HFFc6 (cell line): ENCODE data around the gene MT2A. TPM values are rescaled to one million over a fixed set of nuclear protein-coding genes. Genes with fewer than 3 reads are reported as not detected.
A peak's percentile ranks its signal among the peaks of the same experiment; 100 is the strongest.

Experiments
- DNase-seq: peaks from one replicate; pipeline ENCODE4 v3.0.0-alpha.2; 2018
- H3K27ac Mint-ChIP-seq: 2 replicates; pipeline ENCODE4 v1.8.0; 2020; ENCODE audit warnings: mild to moderate bottlenecking, mixed read lengths
- H3K27me3 Mint-ChIP-seq: 2 replicates; pipeline ENCODE4 v1.8.0; 2021; ENCODE audit warnings: mild to moderate bottlenecking, moderate library complexity, mixed read lengths; ENCODE audit not compliant: insufficient read depth
- H3K36me3 Mint-ChIP-seq: 2 replicates; pipeline ENCODE4 v1.8.0; 2021; ENCODE audit warnings: low read depth, mixed read lengths
- H3K4me1 Mint-ChIP-seq: 2 replicates; pipeline ENCODE4 v1.8.0; 2020; ENCODE audit warnings: low read depth, mixed read lengths
- H3K4me3 Mint-ChIP-seq: 2 replicates; pipeline ENCODE4 v1.8.0; 2020; ENCODE audit warnings: mild to moderate bottlenecking, moderate library complexity, mixed read lengths
- H3K9me3 Mint-ChIP-seq: 2 replicates; pipeline ENCODE4 v1.8.0; 2020; ENCODE audit warnings: mild to moderate bottlenecking, mixed read lengths
- CTCF ChIP-seq: fragments of 200-600 bp; sonication (generic); IDR thresholded peaks from 2 replicates; pipeline ENCODE4 v1.5.0; 2021; ENCODE audit warnings: antibody characterized with exemption, mild to moderate bottlenecking
- total RNA-seq, 6 experiments: library from RNA; stranded (reverse); fragmentation: NEBNext Ultra II Directional; extraction: Animal tissue kit (Norgen Biotek cat#: 25700); gene quantifications; 2 replicates in 1 of 6; 3 replicates in 5 of 6; pipeline ENCODE4 v1.2.3, GENCODE V29; 2021

Gene MT2A
- total RNA-seq, 6 experiments from 2014 or later = 623 to 1,524 (median 1,044) TPM

GRCh38 chr16:56606476-56607108 lies 1.8 kb upstream of the MT2A start:
- DNase-seq = peak; percentile 90
- peaks cover 6% of the 10 kb centered on the region for H3K27me3 Mint-ChIP-seq
- H3K27ac Mint-ChIP-seq = peak overlapping the region; percentile 100
- peak overlapping the region; percentile 84 for H3K4me3 Mint-ChIP-seq
- no peaks in the 10 kb centered on the region for H3K9me3 Mint-ChIP-seq
- TF ChIP-seq CTCF = no peak
- H3K36me3 Mint-ChIP-seq = peaks cover 14% of the 10 kb centered on the region; the same call in 1 of the 2 replicates
- H3K4me1 Mint-ChIP-seq = peaks cover 58% of the 10 kb centered on the region

- Mint-ChIP-seq H3K9me3 (no peaks in the 10 kb centered on the region), H3K36me3 (peaks cover 14% of the 10 kb centered on the region; the same call in 1 of the 2 replicates), H3K4me3 (peak overlapping the region; percentile 84), H3K4me1 (peaks cover 61% of the 10 kb centered on the region), H3K27ac (peak overlapping the region; percentile 100), H3K27me3 (peaks cover 6% of the 10 kb centered on the region)
- no peak for TF ChIP-seq CTCF
- DNase-seq = peak; percentile 97
Observed at GRCh38 chr16:56607109-56607618, 1.2 kb upstream of the MT2A start.

- peak overlapping the region; percentile 100 for H3K27ac Mint-ChIP-seq
- peaks cover 66% of the 10 kb centered on the region for H3K4me1 Mint-ChIP-seq
- peaks cover 6% of the 10 kb centered on the region for H3K27me3 Mint-ChIP-seq
- DNase-seq = no peak
- no peak for TF ChIP-seq CTCF
- peak overlapping the region; percentile 84 for H3K4me3 Mint-ChIP-seq
- H3K9me3 Mint-ChIP-seq = no peaks in the 10 kb centered on the region
- H3K36me3 Mint-ChIP-seq = peaks cover 14% of the 10 kb centered on the region; the same call in 1 of the 2 replicates
Observed at GRCh38 chr16:56607675-56608042, 725 bp upstream of the MT2A start.

GRCh38 chr16:56608876-56609462 lies 585 bp downstream of the MT2A start:
- H3K4me3 Mint-ChIP-seq = peak overlapping the region; percentile 98
- H3K4me1 Mint-ChIP-seq = peaks cover 73% of the 10 kb centered on the region
- H3K27ac Mint-ChIP-seq = peak overlapping the region; percentile 96
- no peak for DNase-seq
- no peak for TF ChIP-seq CTCF
- peaks cover 6% of the 10 kb centered on the region for H3K27me3 Mint-ChIP-seq
- H3K9me3 Mint-ChIP-seq = no peaks in the 10 kb centered on the region
- peaks cover 14% of the 10 kb centered on the region; the same call in 1 of the 2 replicates for H3K36me3 Mint-ChIP-seq

GRCh38 chr16:56609463-56609921 lies 1.1 kb downstream of the MT2A start:
- Mint-ChIP-seq H3K4me3 (peak overlapping the region; percentile 98), H3K4me1 (peaks cover 78% of the 10 kb centered on the region), H3K36me3 (peaks cover 14% of the 10 kb centered on the region; the same call in 1 of the 2 replicates), H3K9me3 (no peaks in the 10 kb centered on the region), H3K27ac (peak overlapping the region; percentile 96), H3K27me3 (peaks cover 6% of the 10 kb centered on the region)
- TF ChIP-seq CTCF = no peak
- peak; percentile 86 for DNase-seq
